Psoas muscle (tissue), 8 donors: ENCODE data around the gene PLA2G4B. TPM values are rescaled to one million over a fixed set of nuclear protein-coding genes. Genes with fewer than 3 reads are reported as not detected.

Experiments
- ATAC-seq, 4 donors: fragments of 200-7000 bp; cut with Tn5 transposase; one replicate each; pipeline ENCODE4 v1.9.1; 2020; ENCODE audit warnings: moderate library complexity in 3 of 4, mild to moderate bottlenecking in 2 of 4
- DNase-seq, 2 donors: peaks; one replicate each; pipeline ENCODE4 v3.0.0-alpha.2; 2020
- H3K27ac ChIP-seq: fragments of 200-600 bp; one replicate; pipeline ENCODE4 v1.8.0; 2022
- H3K27me3 ChIP-seq, 3 donors: fragments of 200-600 bp in 1 of 3; one replicate each; pipeline versions ENCODE4 v1.6.1 to v1.8.0; 2013 to 2022; ENCODE audit warnings: low read length in 2 of 3, mild to moderate bottlenecking in 2 of 3, moderate library complexity in 1 of 3; ENCODE audit not compliant: insufficient read depth in 3 of 3
- H3K36me3 ChIP-seq, 2 donors: fragments of 200-600 bp in 1 of 2; one replicate each; pipeline versions ENCODE4 v1.6.1 to v1.8.0; 2013 to 2022; ENCODE audit warnings: low read depth in 1 of 2, mild to moderate bottlenecking in 1 of 2, moderate library complexity in 1 of 2; ENCODE audit not compliant: insufficient read depth in 1 of 2
- H3K4me1 ChIP-seq: fragments of 200-600 bp; one replicate; pipeline ENCODE4 v1.8.0; 2022
- H3K4me3 ChIP-seq: fragments of 200-600 bp; one replicate; pipeline ENCODE4 v1.8.0; 2022; ENCODE audit warnings: mild to moderate bottlenecking
- H3K9me3 ChIP-seq: fragments of 200-600 bp; one replicate; pipeline ENCODE4 v1.8.0; 2022
- WGBS, 3 donors: extraction: QIAGEN DNeasy Blood & Tissue Kit; methylation state at CpG; one replicate each; pipeline versions ENCODE4 v1.1.6 to v1.1.7; 2013; 5-methylcytosine and 5-hydroxymethylcytosine counted together
- intact Hi-C, 2 donors: fragments of 100-400 bp; cut with DNase I; formaldehyde crosslinking; loops; one replicate each; pipeline versions ENCODE4 v1.11.0 to v1.14.2; 2022
- polyA plus RNA-seq, 3 donors: library from polyadenylated mRNA; stranded (reverse); fragments of 200-250 nt; gene quantifications; one replicate each; pipeline ENCODE4 v1.2.3, GENCODE V29; 2013
- total RNA-seq, 4 donors: library from RNA; stranded (reverse); fragmentation: NEBNext Ultra II Directional in 2 of 4; extraction: Animal tissue kit (Norgen Biotek cat#: 25700) in 2 of 4; gene quantifications; one replicate each; pipeline versions ENCODE4 v1.2.1 to v1.2.4, GENCODE V29; 2021 to 2023
- TF ChIP-seq, protein P1 (sequence below): fragments of 200-600 bp; IDR thresholded peaks from one replicate; pipeline ENCODE4 v1.8.0; 2022; ENCODE audit warnings: antibody characterized with exemption
- donor health status: healthy with polysubstance abuse.
- donor health status: DM: no; HTN: no; CAD: no; lungs with moderate emphysema.
- donor health status: Bipolar disorder and iron deficiency.
- donor health status: healthy.
- donor health status: DM: yes; HTN: yes; CAD: no.
- donor health status: DM: no; HTN: no; CAD: no.
- donor health status: DM: no; HTN: no; CAD: no.
- donor health status: DM: yes; HTN: yes; CAD: no.

PLA2G4B gene
- total and polyA plus RNA-seq, 7 donors: 1.1 to 4.3 (median 1.4) TPM

DNA sequence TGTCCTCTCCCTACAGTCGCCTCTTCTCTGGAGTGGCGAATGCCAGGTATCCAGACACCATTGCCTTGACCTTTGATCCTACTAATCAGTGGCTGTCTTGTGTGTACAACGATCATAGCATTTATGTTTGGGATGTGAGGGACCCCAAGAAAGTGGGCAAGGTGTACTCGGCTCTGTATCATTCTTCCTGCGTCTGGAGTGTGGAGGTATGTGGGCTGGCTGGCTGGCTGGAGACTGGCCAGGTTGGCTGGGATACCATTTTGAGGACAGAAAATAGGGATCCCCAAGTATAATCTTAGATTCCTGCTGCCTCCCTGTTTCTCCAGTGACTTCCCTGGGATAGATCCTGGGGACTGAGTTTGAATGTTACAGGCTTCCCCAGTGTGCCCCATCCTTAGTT is 24.1 kb upstream of the PLA2G4B start:
- 87 to 94% (median 93%) methylated on average over 5 of the region's 5 CpGs for WGBS, 3 donors
- Histone ChIP-seq H3K9me3 (no peaks in the 10 kb centered on the region), H3K4me3 (no peak overlapping the region), H3K36me3 (peaks cover 3 to 68% of the 10 kb centered on the region in 2 donors), H3K4me1 (no peaks in the 10 kb centered on the region), H3K27ac (no peak overlapping the region), H3K27me3 (no peaks in the 10 kb centered on the region)
- ATAC-seq (no peak), DNase-seq (no peak)
- TF ChIP-seq, protein P1, sequence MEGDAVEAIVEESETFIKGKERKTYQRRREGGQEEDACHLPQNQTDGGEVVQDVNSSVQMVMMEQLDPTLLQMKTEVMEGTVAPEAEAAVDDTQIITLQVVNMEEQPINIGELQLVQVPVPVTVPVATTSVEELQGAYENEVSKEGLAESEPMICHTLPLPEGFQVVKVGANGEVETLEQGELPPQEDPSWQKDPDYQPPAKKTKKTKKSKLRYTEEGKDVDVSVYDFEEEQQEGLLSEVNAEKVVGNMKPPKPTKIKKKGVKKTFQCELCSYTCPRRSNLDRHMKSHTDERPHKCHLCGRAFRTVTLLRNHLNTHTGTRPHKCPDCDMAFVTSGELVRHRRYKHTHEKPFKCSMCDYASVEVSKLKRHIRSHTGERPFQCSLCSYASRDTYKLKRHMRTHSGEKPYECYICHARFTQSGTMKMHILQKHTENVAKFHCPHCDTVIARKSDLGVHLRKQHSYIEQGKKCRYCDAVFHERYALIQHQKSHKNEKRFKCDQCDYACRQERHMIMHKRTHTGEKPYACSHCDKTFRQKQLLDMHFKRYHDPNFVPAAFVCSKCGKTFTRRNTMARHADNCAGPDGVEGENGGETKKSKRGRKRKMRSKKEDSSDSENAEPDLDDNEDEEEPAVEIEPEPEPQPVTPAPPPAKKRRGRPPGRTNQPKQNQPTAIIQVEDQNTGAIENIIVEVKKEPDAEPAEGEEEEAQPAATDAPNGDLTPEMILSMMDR: no peak
- intact Hi-C loops: loop anchor here in 1 of 2 donors (5.0 kb wide), 2 partner anchors 257 to 347 kb away; partner anchors contain the start of gene TYRO3

DNA sequence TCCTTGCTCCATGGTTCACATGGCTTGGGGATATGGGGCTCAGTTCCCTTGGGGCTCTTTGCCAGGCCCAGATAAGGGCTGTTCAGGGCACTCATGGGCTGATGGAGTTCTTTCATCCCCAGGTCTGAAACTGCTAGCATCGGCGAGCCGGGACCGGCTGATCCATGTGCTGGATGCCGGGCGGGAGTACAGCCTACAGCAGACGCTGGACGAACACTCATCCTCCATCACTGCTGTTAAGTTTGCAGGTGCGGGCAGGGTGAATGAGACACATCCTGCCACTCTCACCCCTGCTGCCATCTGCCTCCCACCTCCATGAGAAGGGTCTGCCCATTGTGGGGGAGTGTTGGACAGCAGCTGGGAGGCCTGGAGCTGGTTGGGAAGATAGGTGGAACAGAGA is 21.9 kb upstream of the PLA2G4B start:
- TF ChIP-seq, protein P1: no peak
- no peak overlapping the region for H3K4me3 ChIP-seq
- no peak overlapping the region for H3K27ac ChIP-seq
- intact Hi-C loops: loop anchor here in 1 of 2 donors (5.0 kb wide), 1 partner anchor 214 kb away; no protein-coding TSS in a partner anchor
- no peaks in the 10 kb centered on the region for H3K9me3 ChIP-seq
- peaks cover 3 to 90% of the 10 kb centered on the region in 2 donors for H3K36me3 ChIP-seq
- ATAC-seq (no peak), DNase-seq (peak in 1 of 2 donors; percentile 51)
- no peaks in the 10 kb centered on the region for H3K27me3 ChIP-seq
- no peaks in the 10 kb centered on the region for H3K4me1 ChIP-seq
- WGBS, 3 donors: 94 to 96% (median 95%) methylated on average over 9 of the region's 9 CpGs

DNA sequence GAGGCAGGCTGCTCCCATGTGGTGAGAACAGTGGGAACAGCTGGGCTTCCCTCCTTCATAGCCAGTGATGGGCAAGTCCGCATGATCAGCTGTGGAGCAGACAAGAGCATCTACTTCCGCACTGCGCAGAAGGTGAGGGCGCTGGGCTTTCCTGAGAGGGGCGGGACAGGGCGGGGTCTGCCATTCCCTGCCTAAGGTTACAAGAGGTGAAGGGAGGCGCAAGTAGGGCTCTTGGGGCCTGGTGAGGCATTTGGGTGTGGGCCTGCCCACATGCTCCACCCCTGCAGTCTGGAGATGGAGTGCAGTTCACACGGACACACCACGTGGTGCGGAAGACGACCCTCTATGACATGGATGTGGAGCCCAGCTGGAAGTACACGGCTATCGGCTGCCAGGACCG is 21.3 kb upstream of the PLA2G4B start:
- no peak for ATAC-seq
- Histone ChIP-seq H3K27me3 (no peaks in the 10 kb centered on the region), H3K36me3 (peaks cover 3 to 93% of the 10 kb centered on the region in 2 donors), H3K4me3 (no peak overlapping the region), H3K9me3 (no peaks in the 10 kb centered on the region), H3K27ac (no peak overlapping the region), H3K4me1 (no peaks in the 10 kb centered on the region)
- no peak for DNase-seq
- TF ChIP-seq, protein P1: no peak
- WGBS, 3 donors: 87 to 89% (median 89%) methylated on average over 14 of the region's 14 CpGs
- intact Hi-C loops: loop anchor here in 1 of 2 donors (5.0 kb wide), 1 partner anchor 215 kb away; no protein-coding TSS in a partner anchor

DNA sequence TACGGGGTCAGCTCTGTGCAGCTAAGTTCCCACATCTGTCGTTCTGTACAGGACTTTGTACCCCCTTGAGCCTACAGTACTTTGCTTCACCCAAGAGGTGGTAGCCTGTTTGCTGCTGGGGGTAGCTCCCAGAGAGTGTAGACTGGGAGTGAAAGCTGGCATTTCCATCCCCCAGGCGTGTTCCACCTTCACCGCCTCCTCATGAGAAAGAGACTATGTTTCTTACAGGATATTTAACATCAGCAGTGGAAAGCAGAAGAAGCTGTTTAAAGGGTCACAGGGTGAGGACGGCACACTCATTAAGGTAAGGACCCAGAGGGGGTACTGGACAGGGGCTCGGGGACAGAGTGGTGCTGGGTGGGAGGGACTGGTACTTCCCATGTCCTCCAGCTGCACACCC is 20.9 kb upstream of the PLA2G4B start:
- Histone ChIP-seq H3K27ac (no peak overlapping the region), H3K4me3 (no peak overlapping the region), H3K27me3 (no peaks in the 10 kb centered on the region), H3K4me1 (no peaks in the 10 kb centered on the region), H3K36me3 (peaks cover 3 to 93% of the 10 kb centered on the region in 2 donors), H3K9me3 (no peaks in the 10 kb centered on the region)
- 84 to 90% (median 88%) methylated on average over 6 of the region's 6 CpGs for WGBS, 3 donors
- DNase-seq: no peak
- intact Hi-C loops: loop anchor here in 1 of 2 donors (5.0 kb wide), 1 partner anchor 215 kb away; no protein-coding TSS in a partner anchor
- TF ChIP-seq, protein P1: no peak
- ATAC-seq: no peak
